GM23338 (cell line): ENCODE measurements around the gene SLC39A13. TPM values are rescaled to one million over a fixed set of nuclear protein-coding genes. Genes with fewer than 3 reads are reported as not detected.

Source experiments
- ATAC-seq: fragments of 200-7000 bp; cut with Tn5 transposase; 3 replicates; pipeline ENCODE4 v1.9.1; 2020
- DNase-seq: peaks from one replicate; pipeline ENCODE4 v3.0.0-alpha.2; 2015; ENCODE audit warnings: low spot score
- H2AFZ ChIP-seq: fragments of 200-600 bp; sonication (generic); 2 replicates; pipeline ENCODE4 v1.8.0; 2016; ENCODE audit warnings: antibody characterized with exemption, mild to moderate bottlenecking, moderate library complexity
- H3F3A ChIP-seq: fragments of 200-600 bp; sonication (generic); replicated peaks from 2 replicates; pipeline ENCODE4 v1.8.0; 2017; ENCODE audit warnings: antibody characterized with exemption, mixed run types, low read depth
- H3K27ac ChIP-seq: fragments of 200-600 bp; sonication (generic); 2 replicates; pipeline ENCODE4 v1.6.1; 2016; ENCODE audit warnings: low read depth
- H3K27me3 ChIP-seq: fragments of 200-600 bp; sonication (generic); 2 replicates; pipeline ENCODE4 v1.8.0; 2016; ENCODE audit warnings: mild to moderate bottlenecking, mixed run types, moderate library complexity; ENCODE audit not compliant: insufficient read depth
- H3K36me3 ChIP-seq: fragments of 200-600 bp; sonication (generic); 2 replicates; pipeline ENCODE4 v1.8.0; 2016; ENCODE audit warnings: mild to moderate bottlenecking; ENCODE audit not compliant: insufficient read depth
- H3K4me1 ChIP-seq: fragments of 200-600 bp; sonication (generic); 2 replicates; pipeline ENCODE4 v1.8.0; 2016; ENCODE audit warnings: mild to moderate bottlenecking, moderate library complexity; ENCODE audit not compliant: insufficient read depth
- H3K4me2 ChIP-seq: fragments of 200-600 bp; sonication (generic); 2 replicates; pipeline ENCODE4 v1.7.1; 2017; ENCODE audit warnings: mixed run types
- H3K4me3 ChIP-seq: fragments of 200-600 bp; sonication (generic); 2 replicates; pipeline ENCODE4 v1.6.1; 2016; ENCODE audit warnings: mixed run types
- H3K79me2 ChIP-seq: fragments of 200-600 bp; sonication (generic); replicated peaks from 2 replicates; pipeline ENCODE4 v1.8.0; 2017; ENCODE audit warnings: mild to moderate bottlenecking; ENCODE audit not compliant: insufficient read depth
- H3K9me2 ChIP-seq: fragments of 200-600 bp; sonication (generic); 2 replicates; pipeline ENCODE4 v1.8.0; 2017; ENCODE audit not compliant: insufficient read depth
- H4K20me1 ChIP-seq: fragments of 200-600 bp; sonication (generic); replicated peaks from 2 replicates; pipeline ENCODE4 v1.8.0; 2017; ENCODE audit warnings: mild to moderate bottlenecking; ENCODE audit not compliant: insufficient read depth
- H3K27ac Mint-ChIP-seq: 2 replicates; pipeline ENCODE4 v1.8.0; 2020; ENCODE audit warnings: inconsistent platforms, mild to moderate bottlenecking, moderate library complexity, mixed read lengths
- H3K27me3 Mint-ChIP-seq: 3 replicates; pipeline ENCODE4 v1.8.0; 2022; ENCODE audit warnings: low read depth, mild to moderate bottlenecking, moderate library complexity, mixed read lengths, inconsistent platforms; ENCODE audit not compliant: insufficient read depth, poor library complexity
- H3K36me3 Mint-ChIP-seq: 3 replicates; pipeline ENCODE4 v1.8.0; 2021; ENCODE audit warnings: low read depth, mild to moderate bottlenecking, inconsistent platforms, moderate library complexity, mixed read lengths
- H3K4me1 Mint-ChIP-seq: 3 replicates; pipeline ENCODE4 v1.8.0; 2020; ENCODE audit warnings: mild to moderate bottlenecking, inconsistent platforms, mixed read lengths
- H3K4me3 Mint-ChIP-seq: 3 replicates; pipeline ENCODE4 v1.8.0; 2021; ENCODE audit warnings: moderate library complexity, mild to moderate bottlenecking, inconsistent platforms, mixed read lengths
- H3K9me3 Mint-ChIP-seq: 3 replicates; pipeline ENCODE4 v1.8.0; 2020; ENCODE audit warnings: moderate library complexity, mild to moderate bottlenecking, inconsistent platforms, mixed read lengths
- NANOG ChIP-seq: IDR thresholded peaks from 2 replicates; pipeline ENCODE4 v1.6.1; 2016; ENCODE audit warnings: antibody characterized with exemption, borderline replicate concordance
- REST ChIP-seq: IDR thresholded peaks from one replicate; pipeline ENCODE4 v1.6.1; 2018; ENCODE audit warnings: antibody characterized with exemption; ENCODE audit not compliant: unreplicated experiment
- STAT1 ChIP-seq: IDR thresholded peaks from one replicate; pipeline ENCODE4 v1.6.1; 2016; ENCODE audit warnings: antibody characterized with exemption; ENCODE audit not compliant: unreplicated experiment
- ZNF114 ChIP-seq: fragments of 250-450 bp; sonication (Bioruptor Pico); IDR thresholded peaks from 2 replicates; pipeline ENCODE4 v1.5.0; 2020; ENCODE audit warnings: mild to moderate bottlenecking, moderate library complexity
- ZNF462 ChIP-seq: fragments of 250-450 bp; sonication (Bioruptor Pico); IDR thresholded peaks from 2 replicates; pipeline ENCODE4 v1.5.0; 2020; ENCODE audit warnings: mild to moderate bottlenecking, moderate library complexity
- polyA plus RNA-seq: library from polyadenylated mRNA; unstranded; fragments of >200 nt; fragmentation: Nextera tagmentation; extraction: Ambion mirVana; gene quantifications from 2 replicates; pipeline ENCODE4 v1.2.1, GENCODE V29; 2016
- total RNA-seq: library from RNA; depleted of rRNA; stranded (reverse); fragments of >200 nt; shearing (Covaris generic); gene quantifications from 2 replicates; pipeline ENCODE4 v1.2.3, GENCODE V29; 2014

SLC39A13 gene
- total and polyA plus RNA-seq, 2 experiments from 2014 or later: 15.8 to 32.7 TPM

GRCh38 chr11:47440054-47440476 lies 31.7 kb downstream of the SLC39A13 start:
- Mint-ChIP-seq H3K4me1 (no peaks in the 10 kb centered on the region), H3K27ac (no peak overlapping the region), H3K36me3 (no peaks in the 10 kb centered on the region), H3K27me3 (peaks cover 2% of the 10 kb centered on the region), H3K9me3 (no peaks in the 10 kb centered on the region; the same call in 2 of the 3 replicates), H3K4me3 (no peak overlapping the region)
- H3K4me1 ChIP-seq: no peaks in the 10 kb centered on the region
- H3K79me2 ChIP-seq: no peaks in the 10 kb centered on the region
- no peak overlapping the region for H3K4me3 ChIP-seq
- no peaks in the 10 kb centered on the region for H3F3A ChIP-seq
- H3K27me3 ChIP-seq: no peaks in the 10 kb centered on the region
- H3K9me2 ChIP-seq: no peaks in the 10 kb centered on the region
- no peak overlapping the region for H3K4me2 ChIP-seq
- ATAC-seq: no peak
- no peak for DNase-seq
- H3K27ac ChIP-seq: no peak overlapping the region
- no peaks in the 10 kb centered on the region for H3K36me3 ChIP-seq
- no peak overlapping the region for H2AFZ ChIP-seq
- no peaks in the 10 kb centered on the region for H4K20me1 ChIP-seq
- no peak for TF ChIP-seq ZNF462 (CRISPR knock-in tag)
- no peak for TF ChIP-seq REST
- no peak for TF ChIP-seq STAT1
- no peak for TF ChIP-seq NANOG
- no peak for TF ChIP-seq ZNF114 (CRISPR knock-in tag)
